Activated T-helper 1 cell treated with anti-CD3 and anti-CD28 coated beads, Interleukin-12 subunit alpha, Interleukin-12 subunit beta, Interleukin-2, Interleukin-4 antibody, amounts not matched to agents 30 ng/mL and 10 ng/mL and 1 ng/mL, durations not matched to agents 14 hours and 24 hours and 36 hours (primary cell): ENCODE measurements around the gene RSPO3. TPM values are rescaled to one million over a fixed set of nuclear protein-coding genes. Genes with fewer than 3 reads are reported as not detected.
"Not testable (repeated sequence)": the region's sequence is repeated elsewhere in the genome, so short reads cannot be mapped to it uniquely, and the experiment has no call there.

Source experiments
- DNase-seq: peaks from one replicate; pipeline ENCODE4 v3.0.0; 2021; ENCODE audit warnings: low spot score
- H3K27ac Mint-ChIP-seq: one replicate; pipeline ENCODE4 v1.8.0; 2021; ENCODE audit warnings: mild to moderate bottlenecking, mixed read lengths
- H3K27me3 Mint-ChIP-seq: one replicate; pipeline ENCODE4 v1.8.0; 2022; ENCODE audit warnings: mild to moderate bottlenecking, moderate library complexity, mixed read lengths; ENCODE audit not compliant: insufficient read depth
- H3K36me3 Mint-ChIP-seq: one replicate; pipeline ENCODE4 v1.8.0; 2021; ENCODE audit warnings: low read depth, mixed read lengths
- H3K4me1 Mint-ChIP-seq: one replicate; pipeline ENCODE4 v1.8.0; 2021; ENCODE audit warnings: low read depth, mixed read lengths
- H3K4me3 Mint-ChIP-seq: one replicate; pipeline ENCODE4 v1.8.0; 2021; ENCODE audit warnings: mild to moderate bottlenecking, moderate library complexity, mixed read lengths
- H3K9me3 Mint-ChIP-seq: one replicate; pipeline ENCODE4 v1.8.0; 2021; ENCODE audit warnings: mixed read lengths
- intact Hi-C: fragments of 100-400 bp; cut with micrococcal nuclease; formaldehyde crosslinking; loops from one replicate; pipeline ENCODE4 v1.15.1; 2024
- total RNA-seq: library from RNA; stranded (reverse); gene quantifications from 2 replicates; pipeline ENCODE4 v1.2.3, GENCODE V29; 2022

The RSPO3 gene
- total RNA-seq, 1 donor from 2014 or later = not detected

DNA sequence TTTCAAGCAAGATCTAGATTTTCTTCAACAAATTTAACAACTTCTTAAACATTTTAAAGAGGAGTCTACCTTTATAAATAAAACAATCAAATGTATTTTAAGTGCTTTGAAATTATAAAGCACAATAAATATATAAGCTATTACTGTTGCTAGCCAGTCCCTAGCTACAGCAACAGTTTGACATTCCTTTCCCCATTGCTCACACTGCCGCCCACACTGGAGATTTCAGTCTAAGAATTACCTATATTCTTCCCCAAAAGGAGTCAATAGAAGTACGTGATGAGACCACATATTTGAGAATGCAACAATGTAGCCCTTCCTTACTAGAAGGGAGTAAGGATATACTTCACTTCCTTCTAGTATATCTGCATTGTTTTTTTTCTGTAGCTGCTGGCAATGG lies 82.8 kb downstream of the RSPO3 start:
- Mint-ChIP-seq H3K27ac (no peak overlapping the region), H3K9me3 (no peaks in the 10 kb centered on the region), H3K36me3 (no peaks in the 10 kb centered on the region), H3K27me3 (peaks cover 7% of the 10 kb centered on the region), H3K4me1 (no peaks in the 10 kb centered on the region), H3K4me3 (no peak overlapping the region)
- no peak for DNase-seq
- intact Hi-C loops = no loop called here

DNA sequence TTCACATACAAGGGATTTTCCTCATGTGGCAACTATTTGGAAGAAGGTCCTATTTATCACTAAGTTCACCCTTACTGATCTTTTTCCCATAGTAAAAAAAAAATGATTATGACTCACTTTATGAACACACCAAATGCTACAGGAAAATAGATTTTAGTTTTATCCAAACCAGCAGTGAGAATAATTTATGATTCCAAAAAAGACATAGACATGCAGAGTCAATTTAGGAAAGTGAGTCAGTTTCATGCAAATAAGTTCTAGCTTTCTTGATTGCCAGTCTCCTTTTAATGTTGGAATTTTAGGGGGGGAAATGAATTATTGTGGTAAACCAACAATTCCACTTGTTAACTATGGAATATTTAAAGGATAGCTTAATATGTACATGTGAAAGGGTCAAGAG lies 84.2 kb downstream of the RSPO3 start:
- no peak for DNase-seq
- no peaks in the 10 kb centered on the region for H3K36me3 Mint-ChIP-seq
- H3K4me1 Mint-ChIP-seq = no peaks in the 10 kb centered on the region
- H3K27me3 Mint-ChIP-seq = peaks cover 10% of the 10 kb centered on the region
- no peak overlapping the region for H3K4me3 Mint-ChIP-seq
- H3K9me3 Mint-ChIP-seq = no peaks in the 10 kb centered on the region
- intact Hi-C loops = no loop called here
- no peak overlapping the region for H3K27ac Mint-ChIP-seq

DNA sequence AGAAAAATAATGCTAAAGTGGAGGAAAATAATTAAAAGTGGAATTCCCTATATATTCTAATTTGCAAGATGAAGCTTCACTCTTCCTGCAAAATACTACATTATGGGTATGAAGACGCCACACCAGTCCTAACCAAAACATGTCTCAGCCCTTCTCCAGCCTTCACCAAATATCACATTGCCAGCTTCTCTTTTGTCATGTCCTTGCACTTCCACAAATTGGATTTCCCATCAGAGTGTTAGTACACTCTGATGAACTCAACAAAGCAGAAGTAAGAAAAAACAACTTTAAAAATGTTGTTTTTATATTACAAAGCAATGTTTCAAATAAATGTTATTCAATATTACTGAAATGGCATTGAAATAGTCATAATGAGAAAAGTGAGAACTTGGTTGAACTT lies 85.8 kb downstream of the RSPO3 start:
- no peak for DNase-seq
- H3K27me3 Mint-ChIP-seq = peaks cover 21% of the 10 kb centered on the region
- no peaks in the 10 kb centered on the region for H3K4me1 Mint-ChIP-seq
- H3K36me3 Mint-ChIP-seq = no peaks in the 10 kb centered on the region
- intact Hi-C loops = no loop called here
- no peaks in the 10 kb centered on the region for H3K9me3 Mint-ChIP-seq
- no peak overlapping the region for H3K4me3 Mint-ChIP-seq
- H3K27ac Mint-ChIP-seq = no peak overlapping the region

DNA sequence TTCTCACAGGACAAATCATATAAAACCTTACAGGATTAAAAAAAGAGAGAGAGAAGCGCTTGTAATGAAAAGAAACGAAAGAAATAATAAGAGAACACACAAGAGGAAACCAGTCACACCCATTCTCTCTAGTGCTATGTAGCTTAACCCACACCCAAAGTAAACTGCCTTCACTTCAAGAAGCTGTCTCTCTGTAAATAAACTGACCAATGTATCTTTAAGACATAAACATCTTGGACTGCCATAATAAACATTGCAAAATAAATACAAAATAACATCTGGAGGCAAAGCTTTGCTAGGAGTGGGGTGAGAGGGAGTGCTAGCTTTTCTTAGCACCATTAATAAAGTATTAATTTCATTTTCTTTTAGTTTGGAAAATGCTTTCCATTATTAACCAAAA lies 86.6 kb downstream of the RSPO3 start:
- no peak overlapping the region for H3K27ac Mint-ChIP-seq
- peaks cover 18% of the 10 kb centered on the region for H3K27me3 Mint-ChIP-seq
- H3K36me3 Mint-ChIP-seq = no peaks in the 10 kb centered on the region
- H3K9me3 Mint-ChIP-seq = no peaks in the 10 kb centered on the region
- intact Hi-C loops = no loop called here
- H3K4me1 Mint-ChIP-seq = no peaks in the 10 kb centered on the region
- no peak for DNase-seq
- H3K4me3 Mint-ChIP-seq = no peak overlapping the region

DNA sequence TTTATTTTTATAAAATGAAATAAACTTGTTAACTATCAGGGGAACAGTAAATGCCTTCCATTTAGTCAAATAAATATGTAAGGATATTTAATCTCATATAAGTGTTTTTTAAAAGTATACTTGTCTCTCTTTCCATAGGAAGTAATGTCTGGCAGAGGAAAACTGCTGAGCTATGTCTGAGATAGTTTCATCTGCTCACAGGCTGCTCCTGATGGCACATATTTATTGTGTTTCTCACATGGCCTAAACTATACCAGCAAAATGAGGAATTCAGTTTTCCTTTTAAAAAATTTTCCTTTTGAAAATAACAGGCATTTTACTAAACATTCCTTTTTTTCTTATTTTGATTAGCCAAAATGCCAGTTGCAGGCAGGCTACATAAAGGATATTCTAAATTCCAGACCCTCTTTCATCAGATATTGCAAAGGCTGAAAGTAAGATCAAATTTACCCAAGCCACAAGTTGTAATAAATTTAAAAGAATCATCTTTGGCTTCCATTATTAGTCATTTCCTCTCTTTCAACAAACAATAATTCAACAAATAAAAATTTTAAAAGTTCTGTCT lies 88.1 kb downstream of the RSPO3 start:
- Mint-ChIP-seq H3K4me1 (no peaks in the 10 kb centered on the region), H3K4me3 (no peak overlapping the region), H3K27me3 (peaks cover 18% of the 10 kb centered on the region), H3K36me3 (no peaks in the 10 kb centered on the region), H3K27ac (no peak overlapping the region), H3K9me3 (no peaks in the 10 kb centered on the region)
- DNase-seq = no peak
- intact Hi-C loops = no loop called here

DNA sequence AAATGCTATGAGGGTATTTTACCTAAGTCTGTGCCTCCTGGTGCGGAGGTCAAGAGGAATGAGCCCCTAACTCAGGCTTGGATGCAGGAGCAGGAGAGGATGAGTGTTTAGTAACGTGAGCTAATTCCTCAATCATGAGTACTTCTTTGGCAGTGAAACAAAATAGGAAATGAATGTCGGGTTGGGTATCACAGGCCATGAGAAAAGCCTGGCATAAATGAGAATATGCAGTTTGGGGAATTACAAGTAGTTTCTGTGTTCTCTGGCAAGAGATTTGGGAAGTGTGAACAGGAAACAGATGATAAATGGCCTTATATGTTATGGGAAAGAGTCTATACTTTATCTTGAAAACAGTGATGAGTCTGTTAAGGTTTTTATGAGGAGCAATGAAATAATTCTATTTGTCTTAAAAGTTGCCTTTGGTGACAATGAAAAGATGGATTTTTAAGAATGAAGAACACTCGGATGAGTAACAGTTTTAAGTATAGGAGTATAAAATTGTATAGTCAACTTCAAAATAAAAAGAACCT lies 89.2 kb downstream of the RSPO3 start:
- H3K27ac Mint-ChIP-seq = no peak overlapping the region
- no peak overlapping the region for H3K4me3 Mint-ChIP-seq
- no peak for DNase-seq
- H3K27me3 Mint-ChIP-seq = peaks cover 18% of the 10 kb centered on the region
- intact Hi-C loops = no loop called here
- H3K9me3 Mint-ChIP-seq = no peaks in the 10 kb centered on the region
- H3K4me1 Mint-ChIP-seq = no peaks in the 10 kb centered on the region
- H3K36me3 Mint-ChIP-seq = no peaks in the 10 kb centered on the region

DNA sequence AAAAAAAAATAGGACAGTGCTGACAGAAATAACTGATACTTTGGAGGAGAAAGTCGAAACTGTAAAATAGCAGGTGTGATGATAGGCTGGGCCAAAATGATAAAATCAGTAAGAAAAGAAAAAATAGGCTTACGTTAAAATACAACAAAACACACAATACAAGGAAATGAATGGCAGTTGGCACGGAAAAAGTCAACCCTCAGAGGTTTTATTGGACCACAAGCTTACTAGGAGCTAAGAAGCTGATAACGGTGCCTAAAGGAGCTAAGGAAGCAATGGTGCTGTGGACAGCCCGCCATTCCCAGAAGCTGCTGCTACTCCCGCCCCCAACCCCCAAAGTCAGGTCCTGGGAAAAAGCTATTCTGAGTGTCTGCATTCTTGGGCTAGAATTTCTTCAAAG lies 92.3 kb downstream of the RSPO3 start:
- H3K4me1 Mint-ChIP-seq = no peaks in the 10 kb centered on the region

DNA sequence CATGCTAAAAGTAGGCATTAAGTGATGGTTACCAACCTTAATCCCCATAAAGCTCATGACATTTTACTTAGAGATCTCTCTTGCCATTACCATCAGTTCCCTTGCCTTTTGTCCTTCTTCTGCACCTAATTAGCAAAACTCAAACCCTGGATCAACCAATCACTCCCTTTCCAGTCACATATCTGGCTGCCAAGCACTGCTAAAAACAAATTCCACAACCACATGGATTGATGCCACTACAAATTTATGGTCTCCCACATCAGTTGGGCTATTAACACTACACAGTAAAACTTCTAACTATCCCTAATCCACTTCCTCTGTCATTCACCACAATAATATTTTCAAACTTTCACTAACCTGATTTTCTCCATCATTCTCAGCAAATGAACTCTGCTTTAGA lies 93.9 kb downstream of the RSPO3 start:
- Mint-ChIP-seq H3K27me3 (peaks cover 22% of the 10 kb centered on the region), H3K27ac (no peak overlapping the region), H3K4me3 (no peak overlapping the region), H3K9me3 (no peaks in the 10 kb centered on the region), H3K36me3 (no peaks in the 10 kb centered on the region), H3K4me1 (no peaks in the 10 kb centered on the region)
- intact Hi-C loops = no loop called here
- DNase-seq = no peak

More for the DNA sequence above, 92.3 kb downstream of the RSPO3 start:
- intact Hi-C loops = no loop called here
- DNase-seq = no peak
- H3K27me3 Mint-ChIP-seq = peaks cover 20% of the 10 kb centered on the region
- no peaks in the 10 kb centered on the region for H3K9me3 Mint-ChIP-seq
- H3K36me3 Mint-ChIP-seq = no peaks in the 10 kb centered on the region
- H3K4me3 Mint-ChIP-seq = no peak overlapping the region
- H3K27ac Mint-ChIP-seq = no peak overlapping the region

DNA sequence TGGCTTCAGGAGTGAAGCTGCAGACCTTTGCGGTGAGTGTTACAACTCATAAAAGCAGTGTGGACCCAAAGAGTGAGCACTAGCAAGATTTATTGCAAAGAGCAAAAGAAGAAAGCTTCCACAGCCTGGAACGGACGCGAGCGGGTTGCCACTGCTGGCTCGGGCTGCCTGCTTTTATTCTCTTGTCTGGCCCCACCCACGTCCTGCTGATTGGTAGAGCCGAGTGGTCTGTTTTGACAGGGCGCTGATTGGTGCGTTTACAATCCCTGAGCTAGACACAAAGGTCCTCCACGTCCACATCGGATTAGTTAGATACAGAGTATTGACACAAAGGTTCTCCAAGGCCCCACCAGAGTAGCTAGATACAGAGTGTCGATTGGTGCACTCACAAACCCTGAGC lies 95.6 kb downstream of the RSPO3 start:
- H3K36me3 Mint-ChIP-seq, H3K4me3 Mint-ChIP-seq, DNase-seq, H3K9me3 Mint-ChIP-seq, H3K27ac Mint-ChIP-seq, H3K4me1 Mint-ChIP-seq, intact Hi-C loops: not testable (repeated sequence)
- H3K27me3 Mint-ChIP-seq = peaks cover 12% of the 10 kb centered on the region

DNA sequence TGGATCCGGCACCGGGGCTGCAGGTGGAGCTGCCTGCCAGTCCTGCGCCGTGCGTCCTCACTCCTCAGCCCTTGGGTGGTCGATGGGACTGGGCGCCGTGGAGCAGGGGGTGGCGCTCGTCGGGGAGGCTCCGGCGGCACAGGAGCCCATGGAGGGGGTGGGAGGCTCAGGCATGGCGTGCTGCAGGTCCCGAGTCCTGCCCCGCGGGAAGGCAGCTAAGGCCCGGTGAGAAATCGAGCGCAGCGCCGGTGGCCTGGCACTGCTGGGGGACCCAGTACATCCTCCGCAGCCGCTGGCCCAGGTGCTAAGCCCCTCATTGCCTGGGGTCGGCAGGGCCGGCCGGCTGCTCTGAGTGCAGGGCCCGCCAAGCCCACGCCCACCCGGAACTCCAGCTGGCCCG lies 96.1 kb downstream of the RSPO3 start:
- H3K4me1 Mint-ChIP-seq, H3K36me3 Mint-ChIP-seq, DNase-seq, H3K4me3 Mint-ChIP-seq, intact Hi-C loops, H3K9me3 Mint-ChIP-seq, H3K27ac Mint-ChIP-seq: not testable (repeated sequence)
- peaks cover 12% of the 10 kb centered on the region for H3K27me3 Mint-ChIP-seq

DNA sequence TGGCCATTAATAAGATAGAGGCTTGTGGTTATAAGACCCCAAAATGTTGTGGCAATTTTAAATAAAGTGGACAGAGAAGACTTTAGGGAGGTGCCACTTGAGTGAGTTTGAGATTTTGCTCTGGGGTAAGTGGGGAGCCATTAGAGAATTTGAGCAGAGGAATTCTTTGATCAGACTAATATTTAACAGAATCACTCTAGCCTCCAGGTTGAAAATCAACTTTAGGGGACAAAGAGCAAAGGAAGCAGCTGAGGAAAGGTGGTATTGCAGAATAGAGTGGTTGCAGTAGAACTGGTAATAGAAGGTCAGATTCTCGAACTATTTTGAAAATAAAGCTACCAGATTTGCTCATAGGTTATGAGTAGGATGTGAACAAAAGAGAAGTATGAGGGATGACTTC lies 97.5 kb downstream of the RSPO3 start:
- no peaks in the 10 kb centered on the region for H3K36me3 Mint-ChIP-seq
- no peaks in the 10 kb centered on the region for H3K4me1 Mint-ChIP-seq
- intact Hi-C loops = no loop called here
- H3K27me3 Mint-ChIP-seq = peaks cover 9% of the 10 kb centered on the region
- H3K4me3 Mint-ChIP-seq = no peak overlapping the region
- DNase-seq = no peak
- H3K9me3 Mint-ChIP-seq = no peaks in the 10 kb centered on the region
- H3K27ac Mint-ChIP-seq = no peak overlapping the region

DNA sequence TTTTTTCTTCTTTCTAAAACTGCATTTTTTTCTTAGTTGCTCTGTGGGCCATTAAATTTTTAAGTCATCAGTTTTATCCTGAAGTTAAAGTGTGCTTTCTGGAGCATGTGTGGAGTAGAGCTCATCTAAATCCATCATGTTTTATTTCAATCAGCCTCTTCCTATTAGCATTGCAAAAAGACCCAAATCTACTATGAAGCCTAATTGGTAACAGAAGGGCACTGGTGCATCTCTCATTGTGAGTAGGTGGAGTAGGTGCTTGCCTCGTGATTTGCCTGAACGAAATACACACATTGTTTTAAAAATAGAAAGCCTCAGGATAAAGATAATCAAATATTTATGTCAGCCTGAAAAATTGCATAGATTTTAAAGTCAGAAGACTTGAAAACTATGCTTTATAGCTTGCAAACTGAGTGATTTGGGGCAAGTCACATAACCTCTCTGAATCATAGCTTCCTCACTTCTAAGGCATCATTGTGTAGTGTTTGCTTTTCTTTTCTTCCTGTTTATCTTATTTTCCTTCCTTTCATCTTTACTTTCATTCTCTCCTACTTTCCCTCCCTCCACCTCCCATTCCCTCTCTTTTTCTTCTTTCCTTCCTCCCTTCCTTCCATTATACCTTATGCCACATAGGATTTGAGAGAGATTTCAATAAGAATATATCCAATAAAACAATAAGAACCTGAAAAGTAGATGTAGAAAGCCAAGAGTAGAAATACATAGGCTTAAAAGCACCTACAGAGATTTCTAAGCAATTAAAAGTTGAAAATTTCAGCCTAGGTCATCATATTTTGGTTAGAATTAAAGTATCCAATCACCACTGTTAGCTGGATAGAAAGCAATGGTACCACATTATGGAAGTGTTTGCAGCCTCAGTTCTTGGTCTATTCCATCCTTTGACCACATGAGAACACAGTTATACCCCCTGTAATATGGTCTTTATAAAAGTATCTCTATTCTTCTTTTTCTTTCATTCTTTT lies 98.6 kb downstream of the RSPO3 start:
- Mint-ChIP-seq H3K4me1 (no peaks in the 10 kb centered on the region), H3K4me3 (no peak overlapping the region), H3K27ac (no peak overlapping the region), H3K36me3 (no peaks in the 10 kb centered on the region), H3K9me3 (no peaks in the 10 kb centered on the region), H3K27me3 (peaks cover 10% of the 10 kb centered on the region)
- DNase-seq = no peak
- intact Hi-C loops = no loop called here

DNA sequence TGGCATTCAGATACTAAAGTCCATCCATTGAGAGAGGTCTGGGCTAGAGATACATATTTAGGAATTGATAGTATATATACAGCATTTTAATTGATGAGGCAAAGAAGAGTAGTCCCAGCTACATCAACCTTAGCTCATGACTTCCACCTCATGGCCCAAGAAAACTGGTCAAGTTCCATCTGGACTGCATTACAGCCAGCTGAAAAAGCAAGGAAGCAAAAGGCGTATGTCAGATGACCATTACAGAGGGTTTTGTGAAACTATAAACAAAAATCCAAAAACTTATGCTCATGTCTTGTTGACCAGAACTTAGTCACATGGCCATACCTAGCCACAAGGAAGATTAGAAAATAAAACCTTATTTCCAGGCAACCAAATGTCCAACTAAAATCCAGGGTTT lies 101.4 kb downstream of the RSPO3 start:
- DNase-seq = no peak
- Mint-ChIP-seq H3K27ac (no peak overlapping the region), H3K36me3 (no peaks in the 10 kb centered on the region), H3K4me3 (no peak overlapping the region), H3K27me3 (peaks cover 13% of the 10 kb centered on the region), H3K9me3 (no peaks in the 10 kb centered on the region), H3K4me1 (no peaks in the 10 kb centered on the region)
- intact Hi-C loops = no loop called here
